ENCODE results near the gene COBL. TPM values are rescaled to one million over a fixed set of nuclear protein-coding genes. Genes with fewer than 3 reads are reported as not detected.

Gene COBL
- total RNA-seq, 1 donor from 2014 or later, result 25.7 TPM

DNA sequence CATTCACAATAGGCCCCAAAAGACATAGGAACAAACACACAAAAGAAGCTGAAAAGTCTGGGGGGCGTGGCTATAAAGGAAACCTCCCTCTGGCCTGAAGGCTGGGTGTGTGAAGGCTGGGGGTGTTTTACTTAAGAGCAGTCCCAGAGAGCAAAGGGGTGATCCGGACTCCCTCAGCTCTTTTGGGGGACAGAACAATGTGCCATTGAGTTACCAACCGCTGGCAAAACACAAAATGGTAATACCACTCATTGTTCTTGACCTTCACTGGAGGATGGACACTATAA is 189.0 kb downstream of the COBL start:
- peaks cover 5% of the 10 kb centered on the region for H3K36me3 Mint-ChIP-seq
- TF ChIP-seq, protein P1, sequence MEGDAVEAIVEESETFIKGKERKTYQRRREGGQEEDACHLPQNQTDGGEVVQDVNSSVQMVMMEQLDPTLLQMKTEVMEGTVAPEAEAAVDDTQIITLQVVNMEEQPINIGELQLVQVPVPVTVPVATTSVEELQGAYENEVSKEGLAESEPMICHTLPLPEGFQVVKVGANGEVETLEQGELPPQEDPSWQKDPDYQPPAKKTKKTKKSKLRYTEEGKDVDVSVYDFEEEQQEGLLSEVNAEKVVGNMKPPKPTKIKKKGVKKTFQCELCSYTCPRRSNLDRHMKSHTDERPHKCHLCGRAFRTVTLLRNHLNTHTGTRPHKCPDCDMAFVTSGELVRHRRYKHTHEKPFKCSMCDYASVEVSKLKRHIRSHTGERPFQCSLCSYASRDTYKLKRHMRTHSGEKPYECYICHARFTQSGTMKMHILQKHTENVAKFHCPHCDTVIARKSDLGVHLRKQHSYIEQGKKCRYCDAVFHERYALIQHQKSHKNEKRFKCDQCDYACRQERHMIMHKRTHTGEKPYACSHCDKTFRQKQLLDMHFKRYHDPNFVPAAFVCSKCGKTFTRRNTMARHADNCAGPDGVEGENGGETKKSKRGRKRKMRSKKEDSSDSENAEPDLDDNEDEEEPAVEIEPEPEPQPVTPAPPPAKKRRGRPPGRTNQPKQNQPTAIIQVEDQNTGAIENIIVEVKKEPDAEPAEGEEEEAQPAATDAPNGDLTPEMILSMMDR (conservative IDR thresholded peaks at IDR 0.05), result no peak
- H3K4me1 Mint-ChIP-seq (ENCODE audit: unreplicated experiment), result no peaks in the 10 kb centered on the region
- DNase-seq (ENCODE audit: extremely low spot score, unreplicated experiment), result no peak
- no peaks in the 10 kb centered on the region for H3K27me3 Mint-ChIP-seq
- H3K9me3 Mint-ChIP-seq, result peaks cover 5% of the 10 kb centered on the region
- no peak overlapping the region for H3K27ac Mint-ChIP-seq
- no peak overlapping the region for H3K4me3 Mint-ChIP-seq

DNA sequence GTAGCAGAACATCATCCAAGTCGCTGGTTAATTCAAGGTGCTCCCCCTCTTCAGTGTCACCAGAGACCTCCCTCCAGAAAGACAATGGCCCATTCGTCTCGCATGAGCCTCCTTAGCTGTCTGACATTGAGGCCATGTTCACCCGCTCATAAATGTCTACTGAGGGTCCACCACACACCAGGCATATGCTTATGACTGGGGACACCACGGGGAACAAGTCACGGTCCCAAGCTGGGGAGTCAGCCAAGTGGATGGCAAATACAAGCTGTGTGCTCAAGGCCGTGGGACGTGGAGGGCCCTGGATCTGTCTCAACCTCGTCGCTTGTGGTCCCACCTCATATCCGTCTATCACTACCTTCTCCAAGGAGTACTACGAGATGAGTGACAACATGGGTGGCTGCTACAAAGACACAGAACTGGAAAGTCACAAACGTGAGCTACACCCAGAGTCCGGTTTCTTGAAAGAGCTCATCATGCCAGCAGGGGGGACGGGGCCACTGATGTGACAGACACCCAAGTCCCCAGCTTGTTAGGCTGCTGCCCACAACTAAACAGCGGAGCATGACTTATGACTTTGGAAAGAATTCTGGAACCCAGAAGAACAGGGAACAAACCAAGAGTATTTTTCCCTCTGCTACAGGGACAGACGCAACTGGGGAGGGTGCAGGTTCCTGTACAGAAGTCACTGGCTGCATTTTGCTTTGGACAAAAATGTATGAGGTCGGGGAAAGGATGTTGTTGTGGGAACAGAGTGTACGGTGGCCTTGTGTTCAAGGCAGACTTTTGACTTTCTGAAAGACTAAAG is 189.6 kb downstream of the COBL start:
- Mint-ChIP-seq H3K27me3 (no peaks in the 10 kb centered on the region), H3K27ac (no peak overlapping the region), H3K36me3 (no peaks in the 10 kb centered on the region), H3K4me3 (no peak overlapping the region), H3K9me3 (no peaks in the 10 kb centered on the region), H3K4me1 (ENCODE audit: unreplicated experiment) (no peaks in the 10 kb centered on the region)
- TF ChIP-seq, protein P1 (conservative IDR thresholded peaks at IDR 0.05), result no peak
- DNase-seq (ENCODE audit: extremely low spot score, unreplicated experiment), result peak; percentile 29

DNA sequence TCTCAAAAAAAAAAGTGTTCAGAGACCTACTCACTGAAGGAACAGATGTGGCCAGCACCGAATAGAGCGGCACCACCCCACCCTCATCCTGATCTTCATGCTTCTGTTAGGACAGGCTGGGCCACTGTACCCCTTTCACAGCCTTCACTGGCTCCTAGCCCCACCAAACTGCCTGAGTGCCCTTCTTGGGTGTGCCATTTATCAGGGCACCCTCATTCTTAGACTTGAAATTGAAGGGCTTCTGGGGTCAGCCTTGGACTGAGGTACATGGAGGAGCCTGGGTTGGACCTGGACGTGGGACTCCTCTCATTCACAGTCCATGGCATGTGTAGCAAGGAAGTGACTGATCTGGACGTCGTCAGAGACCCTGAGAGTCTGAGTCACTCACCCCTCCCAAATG is 190.3 kb downstream of the COBL start:
- H3K36me3 Mint-ChIP-seq, result no peaks in the 10 kb centered on the region
- H3K27ac Mint-ChIP-seq, result no peak overlapping the region
- TF ChIP-seq, protein P1 (conservative IDR thresholded peaks at IDR 0.05), result no peak
- H3K27me3 Mint-ChIP-seq, result no peaks in the 10 kb centered on the region
- H3K9me3 Mint-ChIP-seq, result no peaks in the 10 kb centered on the region
- no peak overlapping the region for H3K4me3 Mint-ChIP-seq
- no peaks in the 10 kb centered on the region for H3K4me1 Mint-ChIP-seq (ENCODE audit: unreplicated experiment)
- peak; percentile 48 for DNase-seq (ENCODE audit: extremely low spot score, unreplicated experiment)

DNA sequence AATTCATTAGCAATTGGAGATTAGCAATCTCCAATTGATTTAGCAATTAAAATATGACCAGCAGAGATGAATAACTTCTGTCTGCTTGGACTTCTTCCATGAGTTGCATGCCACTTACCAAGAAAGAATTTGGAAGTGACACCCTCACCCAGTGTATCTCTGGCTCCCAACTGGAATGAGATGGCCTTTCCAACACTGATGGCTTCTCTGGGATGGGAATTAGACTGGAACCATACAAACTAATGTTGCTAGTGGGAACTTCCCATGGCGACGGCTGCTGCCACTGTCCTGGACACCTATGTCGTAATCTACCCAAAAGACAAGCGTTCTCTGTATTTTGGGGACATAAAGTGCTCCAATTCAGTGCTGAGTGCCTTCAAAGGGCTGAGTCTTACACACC is 192.3 kb downstream of the COBL start:
- Mint-ChIP-seq H3K4me3 (no peak overlapping the region), H3K9me3 (no peaks in the 10 kb centered on the region), H3K36me3 (no peaks in the 10 kb centered on the region), H3K4me1 (ENCODE audit: unreplicated experiment) (no peaks in the 10 kb centered on the region), H3K27me3 (no peaks in the 10 kb centered on the region), H3K27ac (no peak overlapping the region)
- TF ChIP-seq, protein P1 (conservative IDR thresholded peaks at IDR 0.05), result no peak
- no peak for DNase-seq (ENCODE audit: extremely low spot score, unreplicated experiment)

DNA sequence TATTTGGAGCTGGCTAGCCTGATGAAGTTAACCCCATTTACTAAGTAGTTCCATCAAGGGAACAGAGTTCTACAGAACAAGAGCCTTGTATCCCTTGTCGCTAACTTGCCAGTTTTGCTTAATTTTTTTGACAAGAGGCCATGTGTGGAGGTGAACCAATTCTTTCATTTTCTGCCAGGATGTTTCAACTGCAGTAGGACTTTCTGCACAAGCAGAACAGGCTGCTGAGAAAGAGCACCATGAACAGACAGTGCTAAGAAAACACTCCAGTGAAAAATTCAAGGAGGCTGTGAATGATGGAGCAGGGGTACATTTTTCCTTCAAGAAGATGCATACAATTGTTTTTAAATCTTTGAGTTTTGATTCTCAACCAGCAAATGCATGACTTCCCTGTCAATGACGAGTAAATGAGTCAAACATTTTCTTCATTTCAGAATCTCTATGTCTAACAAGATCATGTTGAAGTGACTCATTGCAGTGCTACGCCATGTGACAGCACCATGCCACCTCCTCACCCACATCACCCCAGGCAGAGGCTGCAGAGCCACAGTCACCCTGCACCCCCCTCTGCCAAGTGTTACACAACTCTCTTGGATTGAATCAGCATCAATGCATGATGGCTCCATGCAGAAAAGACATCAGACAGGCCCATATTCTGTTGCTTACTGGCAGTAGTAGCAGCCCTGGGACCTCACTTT is 193.1 kb downstream of the COBL start:
- no peaks in the 10 kb centered on the region for H3K27me3 Mint-ChIP-seq
- no peaks in the 10 kb centered on the region for H3K36me3 Mint-ChIP-seq
- DNase-seq (ENCODE audit: extremely low spot score, unreplicated experiment), result no peak
- TF ChIP-seq, protein P1 (conservative IDR thresholded peaks at IDR 0.05), result no peak
- H3K27ac Mint-ChIP-seq, result no peak overlapping the region
- H3K9me3 Mint-ChIP-seq, result no peaks in the 10 kb centered on the region
- H3K4me3 Mint-ChIP-seq, result no peak overlapping the region
- H3K4me1 Mint-ChIP-seq (ENCODE audit: unreplicated experiment), result no peaks in the 10 kb centered on the region

Data from type B pancreatic cell (in vitro differentiated cells).